Liver (tissue), 9 donors: ENCODE data around the gene ZNF614. TPM values are rescaled to one million over a fixed set of nuclear protein-coding genes. Genes with fewer than 3 reads are reported as not detected.
"Not testable (repeated sequence)": the region's sequence is repeated elsewhere in the genome, so short reads cannot be mapped to it uniquely, and the experiment has no call there.

Experiments
- DNase-seq: peaks from one replicate; pipeline ENCODE4 v3.0.0-alpha.2; 2017; ENCODE audit warnings: low spot score
- H3K27ac ChIP-seq, 2 donors: one replicate each; pipeline ENCODE4 v1.7.0; 2013; ENCODE audit warnings: inconsistent platforms in 2 of 2, low read length in 2 of 2, control low read depth in 1 of 2, low read depth in 1 of 2, mild to moderate bottlenecking in 1 of 2
- H3K27me3 ChIP-seq, 4 donors: one replicate each; pipeline versions ENCODE4 v1.6.1 to v1.7.0; 2013; ENCODE audit warnings: low read length in 3 of 4, inconsistent platforms in 1 of 4, mild to moderate bottlenecking in 1 of 4, moderate library complexity in 1 of 4; ENCODE audit not compliant: control insufficient read depth in 4 of 4, insufficient read depth in 4 of 4
- H3K36me3 ChIP-seq, 4 donors: one replicate each; pipeline versions ENCODE4 v1.6.1 to v1.7.0; 2013; ENCODE audit warnings: low read length in 3 of 4, mild to moderate bottlenecking in 3 of 4, low read depth in 1 of 4, moderate library complexity in 1 of 4; ENCODE audit not compliant: control insufficient read depth in 4 of 4, insufficient read depth in 3 of 4
- H3K4me1 ChIP-seq, 4 donors: one replicate each; pipeline versions ENCODE4 v1.6.1 to v1.7.0; 2013; ENCODE audit warnings: low read length in 3 of 4, mild to moderate bottlenecking in 3 of 4, moderate library complexity in 1 of 4; ENCODE audit not compliant: control insufficient read depth in 4 of 4, insufficient read depth in 4 of 4
- H3K4me3 ChIP-seq, 3 donors: one replicate each; pipeline versions ENCODE4 v1.6.1 to v1.7.0; 2013; ENCODE audit warnings: low read length in 3 of 3, control low read depth in 1 of 3, low read depth in 1 of 3, mild to moderate bottlenecking in 1 of 3
- H3K9ac ChIP-seq, 2 donors: one replicate each; pipeline ENCODE4 v1.7.0; 2013; ENCODE audit warnings: low read length in 2 of 2, mild to moderate bottlenecking in 2 of 2, moderate library complexity in 2 of 2, control low read depth in 1 of 2, low read depth in 1 of 2
- H3K9me3 ChIP-seq, 4 donors: one replicate each; pipeline versions ENCODE4 v1.6.1 to v1.7.0; 2013; ENCODE audit warnings: low read length in 3 of 4; ENCODE audit not compliant: control insufficient read depth in 4 of 4
- ATF3 ChIP-seq: IDR thresholded peaks from 2 replicates; pipeline ENCODE4 v1.6.1; 2016; ENCODE audit warnings: antibody characterized with exemption
- EGR1 ChIP-seq, 2 donors: IDR thresholded peaks; 2 replicates each; pipeline ENCODE4 v1.6.1; 2016 to 2018; ENCODE audit warnings: antibody characterized with exemption in 2 of 2, low read depth in 2 of 2
- FOXA1 ChIP-seq: IDR thresholded peaks from 2 replicates; pipeline ENCODE4 v1.6.1; 2016; ENCODE audit warnings: antibody characterized with exemption
- GABPA ChIP-seq, 2 donors: IDR thresholded peaks in 1 of 2; conservative IDR thresholded peaks in 1 of 2; 2 replicates each; pipeline ENCODE4 v1.6.1; 2016; ENCODE audit warnings: antibody characterized with exemption in 2 of 2, mild to moderate bottlenecking in 1 of 2, moderate library complexity in 1 of 2
- HNF4A ChIP-seq, 2 donors: conservative IDR thresholded peaks; 2 replicates each; pipeline ENCODE4 v1.6.1; 2016; ENCODE audit warnings: antibody characterized with exemption in 2 of 2, mild to moderate bottlenecking in 2 of 2
- JUND ChIP-seq, 2 donors: IDR thresholded peaks; 2 replicates each; pipeline ENCODE4 v1.6.1; 2016; ENCODE audit warnings: antibody characterized with exemption in 2 of 2
- NR2F2 ChIP-seq: IDR thresholded peaks from 2 replicates; pipeline ENCODE4 v1.6.1; 2016; ENCODE audit warnings: antibody characterized with exemption
- SP1 ChIP-seq: IDR thresholded peaks from 2 replicates; pipeline ENCODE4 v1.6.1; 2018; ENCODE audit warnings: antibody characterized with exemption, mild to moderate bottlenecking
- YY1 ChIP-seq: IDR thresholded peaks from 2 replicates; pipeline ENCODE4 v1.6.1; 2016; ENCODE audit warnings: antibody characterized with exemption, mild to moderate bottlenecking
- WGBS: extraction: QIAGEN DNeasy Blood & Tissue Kit; methylation state at CpG from one replicate; pipeline ENCODE4 v1.1.7; 2013; 5-methylcytosine and 5-hydroxymethylcytosine counted together
- polyA plus RNA-seq, 2 donors: library from polyadenylated mRNA; stranded (reverse) in 1 of 2; unstranded in 1 of 2; fragments of 200-250 nt in 1 of 2; fragments of >200 nt in 1 of 2; fragmentation: Nextera tagmentation in 1 of 2; extraction: Ambion mirVana in 1 of 2; gene quantifications; one replicate each; pipeline versions ENCODE4 v1.2.1 to v1.2.3, GENCODE V29; 2013 to 2015
- total RNA-seq, 2 donors: library from RNA; depleted of rRNA; stranded (reverse); fragments of >200 nt; gene quantifications; one replicate each; pipeline ENCODE4 v1.2.3, GENCODE V29; 2014
- donor health status: healthy.
- donor health status: healthy.
- donor health status: healthy.
- donor health status: healthy.
- donor health status: healthy.

ZNF614 gene
- total and polyA plus RNA-seq, 4 donors, result 1.1 to 4.7 (median 1.7) TPM

- 98% methylated on average over 12 of the region's 12 CpGs for WGBS
Observed at GRCh38 chr19:52034051-52034728, 6.0 kb upstream of the ZNF614 start.

GRCh38 chr19:52028780-52029123 lies 573 bp upstream of the ZNF614 start:
- 30% methylated on average over 5 of the region's 5 CpGs for WGBS
- Histone ChIP-seq H3K36me3 (peaks cover 7 to 21% (median 17%) of the 10 kb centered on the region in 4 donors), H3K9me3 (peaks cover 31 to 72% (median 60%) of the 10 kb centered on the region in 4 donors)

More at GRCh38 chr19:52034051-52034728, 6.0 kb upstream of the ZNF614 start:
- no peak for TF ChIP-seq JUND (IDR thresholded peaks at IDR 0.05)
- no peak for TF ChIP-seq ATF3
- no peak for TF ChIP-seq EGR1 (IDR thresholded peaks at IDR 0.05; ENCODE audit: low read depth in 2 of 2)
- TF ChIP-seq SP1, result no peak
- no peak for TF ChIP-seq HNF4A (conservative IDR thresholded peaks at IDR 0.05)
- no peak for TF ChIP-seq FOXA1
- no peak for TF ChIP-seq NR2F2
- no peak for TF ChIP-seq GABPA (IDR thresholded peaks at IDR 0.05 in 1 of 2, conservative IDR thresholded peaks at IDR 0.05 in 1 of 2)
- Histone ChIP-seq H3K4me3 (peak overlapping the region in 2 of 3 donors; percentile 56 to 70), H3K9me3 (peaks cover 54 to 93% (median 80%) of the 10 kb centered on the region in 4 donors), H3K36me3 (peaks cover 18 to 57% (median 50%) of the 10 kb centered on the region in 4 donors), H3K4me1 (no peaks in the 10 kb centered on the region), H3K27me3 (no peaks in the 10 kb centered on the region), H3K9ac (no peak overlapping the region), H3K27ac (no peak overlapping the region)
- no peak for DNase-seq

GRCh38 chr19:52026255-52026990 lies 1.8 kb downstream of the ZNF614 start:
- not testable (repeated sequence) for H3K9ac ChIP-seq

More at GRCh38 chr19:52028780-52029123, 573 bp upstream of the ZNF614 start:
- Histone ChIP-seq H3K27me3 (no peaks in the 10 kb centered on the region), H3K4me1 (peaks cover 0 to 5% (median 3%) of the 10 kb centered on the region in 4 donors), H3K4me3 (peak overlapping the region; percentile 75 to 91 (median 84)), H3K27ac (peak overlapping the region; percentile 79 to 84), H3K9ac (peak overlapping the region; percentile 36 to 76)
- TF ChIP-seq ATF3 (no peak), YY1 (peak; percentile 43)
- no peak for DNase-seq

GRCh38 chr19:52024478-52024877 lies 3.7 kb downstream of the ZNF614 start:
- not testable (repeated sequence) for H3K4me1 ChIP-seq, DNase-seq, H3K9ac ChIP-seq, H3K27ac ChIP-seq, H3K27me3 ChIP-seq
- peaks cover 42 to 71% (median 58%) of the 10 kb centered on the region in 4 donors for H3K9me3 ChIP-seq
- peak overlapping the region in 2 of 3 donors; percentile 20 to 42 for H3K4me3 ChIP-seq
- H3K36me3 ChIP-seq, result peaks cover 19 to 50% (median 43%) of the 10 kb centered on the region in 4 donors
- 93% methylated on average over 4 of the region's 4 CpGs for WGBS

More at GRCh38 chr19:52026255-52026990, 1.8 kb downstream of the ZNF614 start:
- peaks cover 15 to 33% (median 24%) of the 10 kb centered on the region in 4 donors for H3K36me3 ChIP-seq
- not testable (repeated sequence) for H3K4me1 ChIP-seq, H3K27ac ChIP-seq, DNase-seq, H3K27me3 ChIP-seq
- H3K4me3 ChIP-seq, result peak overlapping the region in 2 of 3 donors; percentile 49 to 91
- 86% methylated on average over 15 of the region's 15 CpGs for WGBS
- peaks cover 29 to 69% (median 51%) of the 10 kb centered on the region in 4 donors for H3K9me3 ChIP-seq
